Transverse colon (tissue), 4 donors: Measurements from ENCODE around the gene TADA2A.

Experiments used
- CTCF ChIP-seq, 5 experiments: fragments of 200-600 bp in 3 of 5; fragments of 450-650 bp in 2 of 5; sonication (generic) in 3 of 5; IDR thresholded peaks; 1 replicate in 2 of 5; 2 replicates in 3 of 5; pipeline ENCODE4 v1.5.1; 2016 to 2017; ENCODE audit warnings: antibody characterized with exemption in 5 of 5, inconsistent platforms in 3 of 5, mild to moderate bottlenecking in 2 of 5, moderate library complexity in 1 of 5
- EP300 ChIP-seq: sonication (generic); formaldehyde crosslinking; IDR thresholded peaks from one replicate; pipeline ENCODE4 v1.6.1; 2017; ENCODE audit warnings: antibody characterized with exemption, low read depth
- POLR2A ChIP-seq: fragments of 450-650 bp; IDR thresholded peaks from one replicate; pipeline ENCODE4 v1.6.1; 2016; ENCODE audit warnings: antibody characterized with exemption, mild to moderate bottlenecking, moderate library complexity
- POLR2AphosphoS5 ChIP-seq, 3 donors: sonication (generic); formaldehyde crosslinking; IDR thresholded peaks; one replicate each; pipeline ENCODE4 v1.6.1; 2016; ENCODE audit warnings: antibody characterized with exemption in 3 of 3

- TF ChIP-seq POLR2A: no peak
- no peak for TF ChIP-seq CTCF (IDR thresholded peaks at IDR 0.05)
- no peak for TF ChIP-seq EP300
- no peak for TF ChIP-seq POLR2AphosphoS5 (IDR thresholded peaks at IDR 0.05)
These were observed 38.1 kb upstream of the TADA2A start for GRCh38 chr17:37368577-37368976.
